ENCODE measurements around the gene FOXP1.
"Not testable (repeated sequence)": the region's sequence is repeated elsewhere in the genome, so short reads cannot be mapped to it uniquely, and the experiment has no call there.

Gene FOXP1

DNA sequence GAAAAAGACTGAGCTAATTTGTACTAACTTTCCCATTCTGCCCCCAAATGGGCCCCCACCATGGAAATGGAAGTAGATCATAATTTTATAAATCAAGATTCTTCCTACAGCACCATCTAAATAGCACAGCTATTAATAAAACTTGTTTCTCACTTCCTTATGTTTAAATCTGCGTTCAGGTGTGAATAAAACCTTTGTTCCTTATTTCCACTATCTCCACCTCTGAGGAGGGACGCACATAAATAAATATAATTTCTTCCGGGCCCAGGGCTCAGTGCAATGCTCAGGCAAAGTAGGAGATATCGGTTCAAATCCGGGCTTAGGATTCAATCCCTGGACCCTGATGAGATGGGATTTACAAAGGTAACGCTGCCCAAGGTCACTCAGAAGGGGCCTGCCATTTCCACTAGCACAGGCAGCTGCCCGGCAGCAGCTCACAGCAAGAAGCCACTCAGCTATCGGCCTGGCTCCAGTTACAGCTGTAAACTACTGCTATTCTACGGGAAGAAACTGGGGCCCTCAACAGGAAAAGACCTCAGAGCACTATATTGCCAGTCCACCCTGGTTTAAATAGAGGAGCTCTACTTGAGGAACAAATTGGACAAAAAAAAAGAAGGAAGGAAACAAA is 52.5 kb downstream of the FOXP1 start:
- DNase-seq (ENCODE audit: low read depth), result no peak
- H3K4me3 ChIP-seq (ENCODE audit: control insufficient read depth, low read depth, low read length), result no peak overlapping the region
- TF ChIP-seq, protein P1, sequence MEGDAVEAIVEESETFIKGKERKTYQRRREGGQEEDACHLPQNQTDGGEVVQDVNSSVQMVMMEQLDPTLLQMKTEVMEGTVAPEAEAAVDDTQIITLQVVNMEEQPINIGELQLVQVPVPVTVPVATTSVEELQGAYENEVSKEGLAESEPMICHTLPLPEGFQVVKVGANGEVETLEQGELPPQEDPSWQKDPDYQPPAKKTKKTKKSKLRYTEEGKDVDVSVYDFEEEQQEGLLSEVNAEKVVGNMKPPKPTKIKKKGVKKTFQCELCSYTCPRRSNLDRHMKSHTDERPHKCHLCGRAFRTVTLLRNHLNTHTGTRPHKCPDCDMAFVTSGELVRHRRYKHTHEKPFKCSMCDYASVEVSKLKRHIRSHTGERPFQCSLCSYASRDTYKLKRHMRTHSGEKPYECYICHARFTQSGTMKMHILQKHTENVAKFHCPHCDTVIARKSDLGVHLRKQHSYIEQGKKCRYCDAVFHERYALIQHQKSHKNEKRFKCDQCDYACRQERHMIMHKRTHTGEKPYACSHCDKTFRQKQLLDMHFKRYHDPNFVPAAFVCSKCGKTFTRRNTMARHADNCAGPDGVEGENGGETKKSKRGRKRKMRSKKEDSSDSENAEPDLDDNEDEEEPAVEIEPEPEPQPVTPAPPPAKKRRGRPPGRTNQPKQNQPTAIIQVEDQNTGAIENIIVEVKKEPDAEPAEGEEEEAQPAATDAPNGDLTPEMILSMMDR (conservative IDR thresholded peaks at IDR 0.05; ENCODE audit: control insufficient read depth, insufficient read depth, low read depth, low read length), result no peak

DNA sequence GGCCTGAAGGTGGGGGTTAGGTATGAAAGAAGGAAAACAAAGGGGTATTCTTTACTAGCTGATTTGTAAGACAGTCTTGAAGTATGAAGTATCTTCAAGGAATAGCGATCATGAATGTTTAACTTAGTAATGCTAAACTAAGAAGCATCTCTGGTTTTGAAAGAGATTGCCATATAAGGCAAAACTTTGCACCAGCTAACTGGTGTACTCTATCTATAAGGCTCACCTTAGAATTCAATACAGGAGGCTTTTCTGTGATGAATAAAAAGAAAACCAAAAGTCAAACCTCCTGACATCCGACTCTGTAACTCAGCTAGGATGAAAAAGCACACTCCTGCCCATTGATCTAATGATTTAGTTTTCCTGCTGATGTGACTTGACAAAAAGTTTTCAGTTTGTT is 54.7 kb downstream of the FOXP1 start:
- TF ChIP-seq, protein P1 (conservative IDR thresholded peaks at IDR 0.05; ENCODE audit: control insufficient read depth, insufficient read depth, low read depth, low read length), result no peak
- DNase-seq (ENCODE audit: low read depth), result no peak
- H3K4me3 ChIP-seq (ENCODE audit: control insufficient read depth, low read depth, low read length), result no peak overlapping the region

DNA sequence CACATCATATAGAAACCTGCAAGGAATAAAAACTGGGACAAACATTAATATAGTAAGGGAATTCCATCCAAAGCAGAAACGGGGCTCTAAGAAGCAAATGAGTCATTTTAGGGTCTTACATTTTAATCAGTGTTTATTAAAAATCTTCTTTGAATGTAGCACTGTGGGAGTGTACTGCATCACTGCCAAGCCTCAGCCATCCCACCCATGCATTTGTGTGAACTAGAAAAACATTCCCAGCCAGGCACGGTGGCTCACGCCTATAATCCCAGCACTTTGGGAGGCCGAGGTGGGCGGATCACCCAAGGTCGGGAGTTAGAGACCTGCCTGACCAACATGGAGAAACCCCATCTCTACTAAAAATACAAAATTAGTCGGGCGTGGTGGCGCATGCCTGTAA is 57.1 kb downstream of the FOXP1 start:
- H3K4me3 ChIP-seq (ENCODE audit: control insufficient read depth, low read depth, low read length); DNase-seq (ENCODE audit: low read depth): not testable (repeated sequence)

DNA sequence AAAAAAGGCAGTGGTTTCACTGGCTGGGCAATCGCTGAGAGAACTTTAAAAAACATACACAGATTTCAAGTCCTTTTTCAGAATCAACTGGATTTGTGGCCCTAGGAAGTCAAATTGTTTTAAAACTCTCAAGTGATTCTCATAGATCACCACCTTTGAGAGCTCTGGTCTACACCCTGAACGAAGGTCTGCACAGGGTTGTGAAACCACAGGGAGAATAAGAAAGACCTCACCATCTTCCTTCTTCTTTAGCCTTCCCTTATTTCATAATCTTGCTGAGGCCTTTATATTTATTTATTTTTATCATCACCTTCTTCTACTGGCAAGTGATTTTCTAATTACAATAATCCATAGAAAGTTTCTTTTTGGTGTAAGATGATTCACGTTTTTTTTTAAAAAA is 58.1 kb downstream of the FOXP1 start:
- H3K4me3 ChIP-seq (ENCODE audit: control insufficient read depth, low read depth, low read length), result no peak overlapping the region
- TF ChIP-seq, protein P1 (conservative IDR thresholded peaks at IDR 0.05; ENCODE audit: control insufficient read depth, insufficient read depth, low read depth, low read length), result no peak
- no peak for DNase-seq (ENCODE audit: low read depth)

DNA sequence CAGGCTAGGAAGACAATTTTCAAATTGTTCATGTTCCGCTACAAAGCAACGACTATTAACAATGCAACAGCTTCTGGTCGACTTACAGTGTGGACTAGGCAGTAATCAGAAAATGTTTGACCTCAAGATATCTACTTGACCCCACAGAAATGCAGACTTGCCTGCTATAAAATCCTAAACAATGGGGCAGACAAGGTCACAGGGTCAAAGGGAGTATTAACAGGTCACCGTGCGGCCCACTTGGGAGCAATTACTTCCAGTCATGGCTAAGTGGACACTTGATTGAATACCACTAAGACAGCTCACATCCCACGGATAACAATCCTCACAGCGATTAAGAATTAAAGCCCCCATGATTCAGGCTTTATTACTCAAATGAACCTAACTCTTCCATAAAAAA is 58.9 kb downstream of the FOXP1 start:
- TF ChIP-seq, protein P1 (conservative IDR thresholded peaks at IDR 0.05; ENCODE audit: control insufficient read depth, insufficient read depth, low read depth, low read length), result no peak
- no peak for DNase-seq (ENCODE audit: low read depth)
- H3K4me3 ChIP-seq (ENCODE audit: control insufficient read depth, low read depth, low read length), result no peak overlapping the region

DNA sequence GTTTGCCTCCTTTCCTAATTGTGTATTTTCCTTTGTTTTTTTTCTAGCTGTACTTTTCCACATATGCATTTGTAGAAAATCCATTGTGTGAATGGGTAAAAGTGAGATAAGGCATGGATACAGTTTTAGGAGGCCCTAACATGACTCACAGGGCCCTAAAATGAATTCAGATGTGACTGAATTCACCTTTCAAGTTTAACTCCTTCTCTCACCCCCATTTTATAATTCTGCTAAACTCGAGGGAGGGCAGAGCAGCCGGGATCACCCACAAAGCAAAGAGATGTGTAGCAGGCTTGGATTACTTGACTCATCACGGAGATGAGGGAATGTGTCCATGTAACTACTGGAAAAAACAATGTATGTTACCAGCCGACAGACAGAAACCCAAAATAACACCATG is 59.9 kb downstream of the FOXP1 start:
- no peak for DNase-seq (ENCODE audit: low read depth)
- H3K4me3 ChIP-seq (ENCODE audit: control insufficient read depth, low read depth, low read length), result no peak overlapping the region
- TF ChIP-seq, protein P1 (conservative IDR thresholded peaks at IDR 0.05; ENCODE audit: control insufficient read depth, insufficient read depth, low read depth, low read length), result no peak

DNA sequence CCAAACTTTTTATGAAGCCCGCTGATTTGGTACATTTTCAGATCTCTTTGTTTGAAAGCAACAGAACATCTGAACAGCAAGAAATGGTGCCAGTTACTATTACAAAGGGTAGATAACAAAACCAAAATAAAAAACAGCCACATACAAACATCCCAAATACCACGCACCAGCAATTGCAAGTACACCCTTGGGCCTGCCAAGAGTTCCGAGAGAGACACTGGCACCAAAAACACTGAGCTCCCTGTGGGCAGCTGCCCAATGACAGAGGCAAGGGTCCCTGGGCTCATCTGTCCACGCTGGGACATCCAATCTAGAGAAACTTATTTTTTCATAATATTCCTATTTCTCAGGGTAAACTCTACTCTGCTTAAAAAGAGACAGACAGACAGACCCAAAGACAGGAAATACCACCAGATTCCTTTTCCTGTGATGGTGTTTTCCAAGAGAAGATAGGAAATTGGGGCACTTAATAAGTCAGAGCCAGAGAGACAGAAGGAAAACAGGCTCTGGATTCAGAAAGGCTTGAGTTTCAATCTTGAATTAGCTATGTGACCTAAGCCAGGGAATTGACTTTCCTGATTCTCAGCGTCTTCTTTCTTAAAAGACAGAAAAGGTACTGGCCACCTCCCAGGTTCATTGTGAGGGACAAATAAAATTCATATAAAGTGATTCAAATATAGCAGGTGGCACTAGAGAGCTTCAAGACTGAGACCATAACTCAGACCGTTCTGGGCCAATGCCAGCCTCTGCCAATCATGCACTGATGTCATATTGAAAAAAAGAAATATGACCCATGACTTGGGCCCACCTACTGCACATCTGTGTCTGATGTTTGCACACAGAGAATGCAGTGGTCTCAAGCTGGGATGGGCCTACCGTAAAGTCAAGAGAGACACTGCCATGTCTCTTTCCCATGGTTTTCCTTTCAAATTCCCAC is 61.3 kb downstream of the FOXP1 start:
- no peak for DNase-seq (ENCODE audit: low read depth)
- no peak overlapping the region for H3K4me3 ChIP-seq (ENCODE audit: control insufficient read depth, low read depth, low read length)
- TF ChIP-seq, protein P1 (conservative IDR thresholded peaks at IDR 0.05; ENCODE audit: control insufficient read depth, insufficient read depth, low read depth, low read length), result no peak
